B cell (primary cell): ENCODE data around the gene SYNRG.

ENCODE experiments used
- CTCF ChIP-seq: fragments of 200-600 bp; IDR thresholded peaks from one replicate; pipeline ENCODE4 v1.8.0; 2022; ENCODE audit warnings: antibody characterized with exemption, mild to moderate bottlenecking
- EZH2 ChIP-seq: IDR thresholded peaks from 2 replicates; pipeline ENCODE4 v1.6.1; 2012; ENCODE audit warnings: borderline replicate concordance, low read depth, mild to moderate bottlenecking, moderate library complexity, low read length; ENCODE audit not compliant: insufficient read depth, poor library complexity, severe bottlenecking

GRCh38 chr17:37530420-37530819 lies 78.8 kb downstream of the SYNRG start:
- TF ChIP-seq CTCF (no peak), EZH2 (no peak)
